Liver (tissue), 9 donors: ENCODE results near the gene RGS21. TPM values are rescaled to one million over a fixed set of nuclear protein-coding genes. Genes with fewer than 3 reads are reported as not detected.

Experiments
- DNase-seq: peaks from one replicate; pipeline ENCODE4 v3.0.0-alpha.2; 2017; ENCODE audit warnings: low spot score
- H3K27ac ChIP-seq, 2 donors: one replicate each; pipeline ENCODE4 v1.7.0; 2013; ENCODE audit warnings: inconsistent platforms in 2 of 2, low read length in 2 of 2, control low read depth in 1 of 2, low read depth in 1 of 2, mild to moderate bottlenecking in 1 of 2
- H3K27me3 ChIP-seq, 4 donors: one replicate each; pipeline versions ENCODE4 v1.6.1 to v1.7.0; 2013; ENCODE audit warnings: low read length in 3 of 4, inconsistent platforms in 1 of 4, mild to moderate bottlenecking in 1 of 4, moderate library complexity in 1 of 4; ENCODE audit not compliant: control insufficient read depth in 4 of 4, insufficient read depth in 4 of 4
- H3K36me3 ChIP-seq, 4 donors: one replicate each; pipeline versions ENCODE4 v1.6.1 to v1.7.0; 2013; ENCODE audit warnings: low read length in 3 of 4, mild to moderate bottlenecking in 3 of 4, low read depth in 1 of 4, moderate library complexity in 1 of 4; ENCODE audit not compliant: control insufficient read depth in 4 of 4, insufficient read depth in 3 of 4
- H3K4me1 ChIP-seq, 4 donors: one replicate each; pipeline versions ENCODE4 v1.6.1 to v1.7.0; 2013; ENCODE audit warnings: low read length in 3 of 4, mild to moderate bottlenecking in 3 of 4, moderate library complexity in 1 of 4; ENCODE audit not compliant: control insufficient read depth in 4 of 4, insufficient read depth in 4 of 4
- H3K4me3 ChIP-seq, 3 donors: one replicate each; pipeline versions ENCODE4 v1.6.1 to v1.7.0; 2013; ENCODE audit warnings: low read length in 3 of 3, control low read depth in 1 of 3, low read depth in 1 of 3, mild to moderate bottlenecking in 1 of 3
- H3K9ac ChIP-seq, 2 donors: one replicate each; pipeline ENCODE4 v1.7.0; 2013; ENCODE audit warnings: low read length in 2 of 2, mild to moderate bottlenecking in 2 of 2, moderate library complexity in 2 of 2, control low read depth in 1 of 2, low read depth in 1 of 2
- H3K9me3 ChIP-seq, 4 donors: one replicate each; pipeline versions ENCODE4 v1.6.1 to v1.7.0; 2013; ENCODE audit warnings: low read length in 3 of 4; ENCODE audit not compliant: control insufficient read depth in 4 of 4
- CTCF ChIP-seq: fragments of 150-350 bp; IDR thresholded peaks from 2 replicates; pipeline ENCODE4 v1.5.1; 2017; ENCODE audit warnings: improper control_type of control experiment, low read depth, low read length; ENCODE audit not compliant: missing input control
- EGR1 ChIP-seq, 2 donors: IDR thresholded peaks; 2 replicates each; pipeline ENCODE4 v1.6.1; 2016 to 2018; ENCODE audit warnings: antibody characterized with exemption in 2 of 2, low read depth in 2 of 2
- FOXA1 ChIP-seq: IDR thresholded peaks from 2 replicates; pipeline ENCODE4 v1.6.1; 2016; ENCODE audit warnings: antibody characterized with exemption
- HNF4A ChIP-seq, 2 donors: conservative IDR thresholded peaks; 2 replicates each; pipeline ENCODE4 v1.6.1; 2016; ENCODE audit warnings: antibody characterized with exemption in 2 of 2, mild to moderate bottlenecking in 2 of 2
- HNF4G ChIP-seq: IDR thresholded peaks from 2 replicates; pipeline ENCODE4 v1.6.1; 2016; ENCODE audit warnings: antibody characterized with exemption
- JUND ChIP-seq, 2 donors: IDR thresholded peaks; 2 replicates each; pipeline ENCODE4 v1.6.1; 2016; ENCODE audit warnings: antibody characterized with exemption in 2 of 2
- NR2F2 ChIP-seq: IDR thresholded peaks from 2 replicates; pipeline ENCODE4 v1.6.1; 2016; ENCODE audit warnings: antibody characterized with exemption
- RAD21 ChIP-seq, 2 donors: IDR thresholded peaks; 2 replicates each; pipeline ENCODE4 v1.6.1; 2016; ENCODE audit warnings: antibody characterized with exemption in 2 of 2, mild to moderate bottlenecking in 2 of 2
- REST ChIP-seq: IDR thresholded peaks from 2 replicates; pipeline ENCODE4 v1.6.1; 2016; ENCODE audit warnings: antibody characterized with exemption, mild to moderate bottlenecking
- RXRA ChIP-seq, 2 donors: IDR thresholded peaks; 2 replicates each; pipeline ENCODE4 v1.6.1; 2017 to 2018; ENCODE audit warnings: antibody characterized with exemption in 2 of 2, mild to moderate bottlenecking in 1 of 2
- SP1 ChIP-seq: IDR thresholded peaks from 2 replicates; pipeline ENCODE4 v1.6.1; 2018; ENCODE audit warnings: antibody characterized with exemption, mild to moderate bottlenecking
- YY1 ChIP-seq: IDR thresholded peaks from 2 replicates; pipeline ENCODE4 v1.6.1; 2016; ENCODE audit warnings: antibody characterized with exemption, mild to moderate bottlenecking
- ZBTB33 ChIP-seq: IDR thresholded peaks from 2 replicates; pipeline ENCODE4 v1.6.1; 2016; ENCODE audit warnings: antibody characterized with exemption
- WGBS: extraction: QIAGEN DNeasy Blood & Tissue Kit; methylation state at CpG from one replicate; pipeline ENCODE4 v1.1.7; 2013; 5-methylcytosine and 5-hydroxymethylcytosine counted together
- polyA plus RNA-seq, 2 donors: library from polyadenylated mRNA; stranded (reverse) in 1 of 2; unstranded in 1 of 2; fragments of 200-250 nt in 1 of 2; fragments of >200 nt in 1 of 2; fragmentation: Nextera tagmentation in 1 of 2; extraction: Ambion mirVana in 1 of 2; gene quantifications; one replicate each; pipeline versions ENCODE4 v1.2.1 to v1.2.3, GENCODE V29; 2013 to 2015
- total RNA-seq, 2 donors: library from RNA; depleted of rRNA; stranded (reverse); fragments of >200 nt; gene quantifications; one replicate each; pipeline ENCODE4 v1.2.3, GENCODE V29; 2014
- TF ChIP-seq, protein P1 (sequence below): IDR thresholded peaks from 2 replicates; pipeline ENCODE4 v1.6.1; 2016; ENCODE audit warnings: antibody characterized with exemption
- donor health status: healthy.
- donor health status: healthy.
- donor health status: healthy.
- donor health status: healthy.
- donor health status: healthy.

Gene RGS21
- total and polyA plus RNA-seq, 4 donors = not detected

DNA sequence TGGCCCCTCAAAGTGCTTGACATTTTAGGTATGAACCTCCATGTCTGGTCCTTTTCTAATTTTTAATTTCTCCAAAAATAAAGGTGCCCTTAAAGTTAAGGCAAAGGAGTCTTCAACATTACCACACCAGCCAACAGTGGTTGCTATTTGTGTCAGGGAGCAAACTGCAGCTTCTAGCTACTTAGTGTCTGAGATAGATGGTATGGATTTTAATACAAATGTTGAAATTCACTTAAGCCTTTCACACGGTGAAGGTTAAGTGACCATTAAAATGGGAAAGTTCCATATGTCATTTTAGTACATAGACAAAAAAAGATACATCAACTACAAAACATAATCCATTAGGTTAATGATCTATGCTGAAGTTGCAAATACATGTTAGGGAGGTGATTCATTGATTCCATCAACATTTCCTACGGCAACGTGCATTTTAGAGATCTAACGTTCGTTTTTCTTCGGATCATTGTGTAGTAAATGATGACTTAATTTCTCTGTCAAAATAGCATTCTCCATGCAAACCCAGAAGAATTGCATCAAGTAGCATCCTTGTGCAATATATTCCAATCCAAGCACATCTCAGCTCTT, 48.2 kb upstream of the RGS21 start:
- DNase-seq = no peak
- H3K9ac ChIP-seq = no peak overlapping the region
- no peaks in the 10 kb centered on the region for H3K27me3 ChIP-seq
- TF ChIP-seq HNF4A (conservative IDR thresholded peaks at IDR 0.05) (no peak), ZBTB33 (no peak), CTCF (no peak), EGR1 (IDR thresholded peaks at IDR 0.05; ENCODE audit: low read depth in 2 of 2) (no peak), HNF4G (no peak), REST (no peak), SP1 (no peak), RXRA (IDR thresholded peaks at IDR 0.05) (no peak), JUND (IDR thresholded peaks at IDR 0.05) (no peak), RAD21 (IDR thresholded peaks at IDR 0.05) (no peak), FOXA1 (no peak), NR2F2 (no peak), YY1 (no peak)
- TF ChIP-seq, protein P1, sequence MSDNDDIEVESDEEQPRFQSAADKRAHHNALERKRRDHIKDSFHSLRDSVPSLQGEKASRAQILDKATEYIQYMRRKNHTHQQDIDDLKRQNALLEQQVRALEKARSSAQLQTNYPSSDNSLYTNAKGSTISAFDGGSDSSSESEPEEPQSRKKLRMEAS = no peak
- H3K9me3 ChIP-seq = no peaks in the 10 kb centered on the region
- WGBS = 86% methylated on average over 6 of the region's 6 CpGs
- H3K36me3 ChIP-seq = no peaks in the 10 kb centered on the region
- no peaks in the 10 kb centered on the region for H3K4me1 ChIP-seq
- no peak overlapping the region for H3K4me3 ChIP-seq
- no peak overlapping the region for H3K27ac ChIP-seq

- no peak overlapping the region for H3K27ac ChIP-seq
- H3K4me3 ChIP-seq = no peak overlapping the region
- no peaks in the 10 kb centered on the region for H3K27me3 ChIP-seq
- H3K4me1 ChIP-seq = no peaks in the 10 kb centered on the region
- no peak for DNase-seq
- WGBS = 55% methylated on average over 1 of the region's 1 CpG
- no peaks in the 10 kb centered on the region for H3K36me3 ChIP-seq
- no peak overlapping the region for H3K9ac ChIP-seq
- no peaks in the 10 kb centered on the region for H3K9me3 ChIP-seq
- no peak for TF ChIP-seq ZBTB33
These were observed 46.4 kb upstream of the RGS21 start for GRCh38 chr1:192270398-192270797.
